GM19035 (cell line): ENCODE results near the gene CENPN.

ENCODE experiments used
- ATAC-seq: cut with Tn5 transposase; IDR thresholded peaks from one replicate; pipeline ENCODE4 v1.9.1; 2021; ENCODE audit not compliant: unreplicated experiment

CENPN gene

DNA sequence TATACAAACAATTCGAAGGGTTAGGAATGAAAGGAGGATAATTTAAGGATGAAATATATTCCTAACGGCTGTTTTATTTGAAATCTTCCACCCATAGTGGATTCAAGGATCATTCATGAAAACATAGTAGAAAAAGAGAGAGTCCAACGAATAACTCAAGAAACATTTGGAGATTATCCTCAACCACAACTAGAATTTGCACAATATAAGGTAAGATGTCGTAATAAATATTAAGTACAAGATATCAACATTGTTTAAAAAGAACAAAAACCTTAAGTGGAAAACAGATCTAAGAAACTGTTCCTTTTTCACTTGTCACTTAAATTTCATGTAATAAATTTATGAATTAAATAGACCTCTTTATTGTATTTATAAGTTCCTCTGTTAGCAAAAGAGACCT is 19.4 kb downstream of the CENPN start:
- no peak for ATAC-seq

DNA sequence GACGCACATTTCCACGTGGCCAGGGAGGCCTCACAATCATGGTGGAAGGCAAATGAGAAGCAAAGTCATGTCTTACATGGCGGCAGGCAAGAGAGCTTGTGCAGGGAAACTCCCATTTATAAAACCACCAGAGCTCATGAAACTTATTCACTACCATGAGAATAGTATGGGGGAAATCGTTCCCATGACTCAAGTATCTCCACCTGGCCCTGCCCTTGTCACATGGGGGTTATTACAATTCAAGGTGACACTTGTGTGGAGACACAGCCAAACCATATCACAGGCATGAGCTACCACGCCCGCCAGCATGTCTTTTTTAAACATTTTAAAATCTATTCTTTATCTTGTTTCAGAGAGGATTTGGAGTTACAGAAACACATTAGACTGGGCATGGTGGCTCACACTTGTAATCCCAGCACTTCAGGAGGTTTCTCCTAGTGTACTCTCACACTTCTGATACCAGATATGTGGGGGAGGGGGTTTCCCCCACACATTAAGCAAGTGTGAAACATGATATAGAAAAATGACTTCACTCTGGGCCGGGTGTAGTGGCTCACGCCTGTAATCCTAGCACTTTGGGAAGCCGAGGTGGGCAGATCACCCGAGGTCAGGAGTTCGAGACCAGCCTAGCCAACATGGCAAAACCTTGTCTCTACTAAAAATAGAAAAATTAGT is 23.1 kb downstream of the CENPN start:
- no peak for ATAC-seq

DNA sequence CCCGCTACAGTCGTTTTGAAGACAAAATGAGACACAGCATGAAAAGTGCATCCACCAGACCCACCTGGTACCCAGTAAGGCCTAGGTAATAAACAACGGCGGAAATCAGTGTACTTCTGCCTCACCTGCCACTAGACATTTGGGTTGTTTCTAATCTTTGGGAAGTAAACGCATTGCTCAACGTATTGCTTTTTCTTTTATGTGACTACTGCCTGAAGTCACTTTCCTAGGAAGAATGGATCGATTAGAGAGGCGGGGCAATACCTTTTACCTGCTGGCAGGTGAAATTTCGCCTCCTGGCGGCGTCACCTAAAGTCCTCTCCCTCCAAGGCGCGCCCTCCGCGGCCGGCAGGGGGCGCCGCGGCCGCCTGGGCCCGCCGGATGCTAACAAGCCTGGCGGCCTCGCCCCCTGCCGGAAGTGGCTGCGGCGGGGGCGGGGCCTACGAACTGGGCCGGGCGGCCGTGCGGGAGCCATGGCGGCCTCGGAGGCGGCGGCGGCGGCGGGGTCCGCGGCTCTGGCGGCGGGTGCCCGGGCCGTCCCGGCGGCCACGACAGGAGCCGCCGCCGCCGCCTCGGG is 28.5 kb downstream of the CENPN start, which contains the start of gene ATMIN:
Gene ATMIN (plus strand): TSS at position 445 of the 577 bp plus-strand sequence. CDS start 29 bp downstream, at position 474.
- peak; percentile 87 for ATAC-seq

DNA sequence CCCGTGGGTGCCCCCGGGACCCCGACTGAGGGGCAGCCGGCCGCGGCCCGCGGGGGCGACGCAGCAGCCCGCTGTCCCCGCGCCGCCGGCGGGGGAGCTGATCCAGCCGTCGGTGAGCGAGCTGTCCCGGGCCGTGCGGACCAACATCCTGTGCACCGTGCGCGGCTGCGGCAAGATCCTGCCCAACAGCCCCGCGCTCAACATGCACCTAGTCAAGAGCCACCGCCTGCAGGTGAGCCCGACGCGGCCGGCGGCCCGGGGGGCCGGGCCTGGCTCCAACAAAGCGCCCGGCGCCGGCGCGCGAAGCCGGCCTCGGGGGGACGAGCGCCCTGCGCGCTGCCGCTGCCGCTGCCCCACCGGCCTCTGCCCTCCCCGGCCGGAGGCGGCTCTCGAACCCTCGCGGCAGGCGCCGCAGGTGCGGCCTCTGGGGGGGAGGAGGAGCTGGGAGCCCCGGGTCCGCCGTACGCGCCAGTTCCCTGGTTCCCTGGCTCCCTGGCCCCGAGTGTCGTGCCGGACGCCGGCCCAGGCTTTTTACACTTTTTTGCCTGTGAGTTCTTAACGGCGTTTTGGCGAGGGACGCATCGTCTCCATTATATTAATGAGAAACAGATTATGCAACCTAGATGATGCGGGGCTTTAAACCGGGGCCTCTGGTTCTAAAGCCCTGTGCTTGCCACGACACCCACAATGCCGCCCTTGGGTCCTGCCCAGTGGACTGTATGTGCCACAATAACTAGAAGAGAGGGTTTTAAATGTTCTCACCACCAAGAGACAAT is 29.1 kb downstream of the CENPN start:
- peak; percentile 49 for ATAC-seq

DNA sequence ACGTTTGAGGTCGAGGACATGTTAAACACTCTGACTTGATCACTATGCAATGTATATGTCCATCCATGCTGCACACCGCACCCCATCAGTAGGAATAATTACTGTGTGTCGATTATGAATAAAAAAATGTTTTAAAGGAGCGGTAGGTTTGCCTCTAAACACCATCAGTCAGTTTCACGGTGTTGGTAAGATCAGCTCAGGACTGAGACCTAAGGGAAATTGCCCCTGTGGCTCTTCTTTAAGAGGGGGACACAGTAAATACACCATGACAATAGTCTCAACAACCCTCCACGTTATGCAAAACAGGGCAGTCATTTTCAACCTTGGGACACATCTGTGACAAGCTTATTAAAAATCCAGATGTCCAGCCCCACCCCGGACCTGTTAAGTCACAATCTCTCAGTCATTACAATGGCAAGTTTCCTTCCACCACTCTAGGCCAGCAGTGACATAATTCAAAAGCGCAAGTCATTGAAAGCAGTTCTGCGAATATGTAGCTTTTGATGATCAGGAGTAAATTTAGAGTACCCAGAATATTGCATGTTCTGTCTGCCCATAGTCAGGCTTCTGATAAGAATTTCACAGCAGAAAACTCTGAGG is 29.8 kb downstream of the CENPN start:
- ATAC-seq: no peak

DNA sequence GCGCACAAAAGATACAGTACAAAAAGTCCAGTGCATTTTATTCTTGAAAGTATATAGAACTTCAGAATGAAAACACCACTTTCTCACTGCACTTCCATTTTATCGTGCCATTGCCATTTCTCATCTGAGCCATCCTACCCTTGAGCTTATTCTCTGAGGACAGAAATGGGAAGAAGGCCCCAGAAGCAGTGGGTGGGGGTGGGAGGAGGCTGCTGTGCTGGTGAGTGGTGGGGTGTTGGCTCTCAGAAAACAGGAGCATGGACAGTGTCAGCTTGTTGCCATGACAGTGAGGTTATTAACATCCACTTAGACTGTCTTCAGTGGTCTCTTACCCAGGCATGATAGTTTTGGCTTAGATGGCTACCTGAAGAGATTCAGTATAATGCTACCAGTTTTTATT is 33.1 kb downstream of the CENPN start:
- ATAC-seq: no peak

DNA sequence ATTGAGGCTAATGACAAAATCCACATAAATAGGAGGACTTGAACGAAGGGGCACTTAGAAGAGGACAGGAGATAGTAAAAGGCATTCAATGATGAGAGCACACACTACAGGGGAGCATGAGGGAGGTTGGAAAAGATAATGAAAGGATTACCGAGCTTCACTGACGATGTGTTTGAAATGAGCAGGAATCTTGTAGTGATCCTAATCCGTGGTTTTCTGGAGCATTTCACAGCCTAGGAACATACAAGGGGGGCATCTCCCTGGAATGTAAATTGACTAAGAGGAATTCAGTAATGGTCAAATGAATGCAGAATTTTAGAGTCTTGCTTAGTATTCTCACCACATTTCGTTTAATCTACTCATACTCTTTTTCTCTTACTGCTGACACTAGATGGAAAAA is 33.8 kb downstream of the CENPN start:
- no peak for ATAC-seq

DNA sequence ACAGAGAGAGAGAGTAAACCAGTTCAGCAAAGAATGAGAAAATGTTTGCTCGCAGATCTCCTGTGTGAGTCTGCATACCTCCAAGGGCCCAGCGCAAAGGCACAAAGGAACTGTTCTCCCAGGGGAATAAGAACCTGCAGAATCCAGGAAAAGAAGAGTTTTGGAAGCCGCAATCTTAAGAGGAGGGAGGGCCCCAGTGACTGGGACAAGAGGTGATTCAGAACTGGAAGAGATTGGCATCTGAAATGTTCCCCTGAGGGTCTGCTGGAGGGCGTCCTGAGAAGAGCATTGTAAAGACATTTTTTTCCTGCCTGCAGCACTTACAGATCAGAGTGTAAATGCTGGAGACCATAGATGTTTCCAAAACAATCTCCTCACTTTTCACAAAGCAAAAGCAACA is 34.7 kb downstream of the CENPN start:
- no peak for ATAC-seq

DNA sequence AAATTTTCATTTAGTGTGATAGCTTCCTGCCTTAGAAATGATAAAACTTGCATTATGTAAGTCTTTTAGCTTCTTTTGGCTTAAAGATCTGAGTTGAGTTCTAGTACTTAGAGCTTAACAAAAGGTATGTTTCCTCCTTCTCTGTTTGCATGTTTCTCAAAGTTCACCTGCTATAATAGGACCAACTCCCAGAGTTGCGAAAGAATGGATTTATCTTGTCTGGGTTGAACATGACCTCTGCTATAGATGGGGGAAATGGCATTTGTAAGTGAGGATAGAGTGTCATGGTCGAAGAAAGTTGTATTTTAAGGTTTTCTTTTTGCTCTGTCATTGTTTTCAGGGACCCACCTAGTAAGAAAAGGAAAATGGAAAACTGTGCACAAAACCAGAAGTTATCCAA is 35.8 kb downstream of the CENPN start:
- no peak for ATAC-seq

DNA sequence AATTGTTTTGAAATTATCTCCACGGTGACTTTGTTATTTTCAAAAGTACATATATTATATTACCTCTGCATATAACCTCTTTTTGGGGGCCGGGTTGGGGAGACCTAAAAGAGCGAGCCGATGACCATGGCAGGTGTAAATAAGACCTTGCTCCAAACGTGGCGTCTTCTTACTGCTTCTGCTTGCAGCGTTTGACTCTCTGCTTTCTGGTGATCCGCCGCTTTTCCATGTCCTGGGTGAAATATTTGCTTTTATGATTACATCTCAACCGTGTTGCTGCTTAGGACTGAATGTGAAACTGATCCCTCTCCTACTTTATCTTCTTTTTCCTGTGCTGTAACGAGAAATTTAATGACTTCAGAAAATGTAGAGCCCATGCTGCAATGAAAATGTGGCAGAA is 46.7 kb downstream of the CENPN start:
- ATAC-seq: no peak

DNA sequence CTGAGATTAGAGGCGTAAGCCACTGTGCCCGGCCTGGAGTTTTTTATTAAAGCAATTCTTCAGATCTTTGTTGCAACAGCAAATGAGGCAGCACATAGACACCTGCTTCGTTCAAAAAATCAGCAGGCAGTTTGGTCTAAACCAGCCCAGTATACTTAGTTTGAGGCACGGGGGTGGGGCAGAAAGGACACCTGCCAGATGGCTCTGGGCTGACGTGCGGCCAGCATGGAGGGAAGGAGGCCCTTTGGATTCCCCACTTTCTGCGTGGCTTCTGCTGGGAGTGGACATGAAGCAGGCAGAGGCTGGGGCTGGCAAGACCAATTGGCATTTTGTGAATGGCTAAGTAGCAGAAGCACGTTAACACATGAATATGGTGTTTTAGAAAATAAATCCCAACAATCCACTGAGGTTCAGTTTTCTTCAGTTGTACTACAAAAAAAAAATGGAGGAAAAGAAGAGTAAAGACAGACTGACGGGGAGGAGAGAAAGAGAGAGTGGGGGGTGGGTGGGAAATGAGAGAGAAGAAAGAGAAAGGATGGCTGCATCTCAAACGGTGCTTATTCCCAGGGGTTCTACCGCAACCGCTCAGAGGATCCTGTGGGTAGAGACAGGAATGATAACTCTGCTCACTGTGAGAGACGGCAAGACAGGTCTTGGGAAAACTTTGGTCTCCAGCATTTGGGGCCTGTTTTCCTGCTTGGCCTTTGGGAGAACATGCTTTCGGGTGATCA is 53.7 kb downstream of the CENPN start:
- ATAC-seq: no peak

DNA sequence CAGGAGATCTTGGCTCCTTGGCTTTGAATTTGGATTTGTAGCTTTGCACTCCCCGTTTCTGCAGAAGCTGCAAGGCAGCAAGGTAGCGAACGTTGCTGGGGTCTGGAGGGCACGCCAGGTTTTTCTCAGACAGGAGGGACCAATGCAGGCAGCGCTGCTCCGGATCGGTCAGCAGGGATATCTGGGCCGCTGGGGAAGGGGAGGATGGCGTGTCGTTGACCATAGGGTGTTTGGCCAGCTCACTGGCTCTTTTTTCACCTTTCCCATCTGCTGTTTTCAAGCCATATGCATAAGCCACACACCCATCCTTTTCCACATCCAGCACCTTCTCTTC is 54.3 kb downstream of the CENPN start:
- no peak for ATAC-seq

DNA sequence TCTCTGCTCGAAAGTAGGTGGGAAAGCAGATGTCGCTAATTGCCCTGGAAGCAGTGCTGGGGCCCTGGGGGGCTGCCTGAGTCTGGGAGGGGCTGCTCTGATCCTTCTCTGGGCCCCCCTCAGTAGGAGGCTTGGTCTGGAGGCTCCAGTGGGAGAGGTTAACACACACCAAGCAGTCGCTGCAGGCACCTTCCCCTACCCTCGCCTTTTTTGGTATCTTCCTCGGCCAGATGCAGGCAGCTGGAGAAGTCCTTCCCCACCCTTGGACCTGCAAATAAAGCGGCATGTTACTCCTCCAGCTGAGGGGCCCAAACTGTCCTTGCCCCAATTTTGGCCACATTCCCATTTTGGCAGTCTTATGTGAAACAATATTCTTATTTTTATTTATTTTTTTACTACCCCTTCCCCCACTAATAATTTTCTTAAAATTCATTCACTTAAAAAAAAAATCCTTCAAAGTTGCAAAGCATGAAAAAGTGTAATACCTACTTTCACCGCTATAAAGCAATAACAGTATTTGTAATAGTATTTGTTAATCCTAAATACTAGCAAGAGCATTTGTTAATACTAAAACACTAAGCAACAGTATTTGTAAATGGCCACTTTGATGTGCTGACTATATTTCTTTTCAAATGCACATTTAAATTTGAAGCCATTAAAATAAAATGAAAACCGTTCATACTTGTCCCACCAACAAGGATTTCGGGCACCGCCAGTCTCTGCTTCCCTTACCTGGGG is 55.0 kb downstream of the CENPN start:
- ATAC-seq: no peak

DNA sequence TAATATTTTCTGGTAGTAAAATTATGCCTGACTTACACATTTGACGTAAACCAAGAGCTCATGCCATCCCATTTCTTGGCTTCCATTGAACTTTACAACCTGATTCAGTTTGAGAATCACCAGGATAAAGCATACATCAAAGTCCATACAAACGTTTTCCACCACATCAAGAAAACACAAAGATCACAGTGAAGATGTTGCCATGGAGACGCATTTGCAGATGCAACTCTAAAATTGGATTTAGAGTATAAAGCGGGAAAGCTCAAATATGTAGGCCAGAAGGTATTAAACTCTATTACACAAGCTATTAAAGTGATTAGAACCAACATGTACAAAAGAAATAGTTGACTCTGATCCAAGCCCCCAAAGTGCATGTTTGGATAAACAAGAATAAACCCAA is 59.7 kb downstream of the CENPN start:
- ATAC-seq: no peak

DNA sequence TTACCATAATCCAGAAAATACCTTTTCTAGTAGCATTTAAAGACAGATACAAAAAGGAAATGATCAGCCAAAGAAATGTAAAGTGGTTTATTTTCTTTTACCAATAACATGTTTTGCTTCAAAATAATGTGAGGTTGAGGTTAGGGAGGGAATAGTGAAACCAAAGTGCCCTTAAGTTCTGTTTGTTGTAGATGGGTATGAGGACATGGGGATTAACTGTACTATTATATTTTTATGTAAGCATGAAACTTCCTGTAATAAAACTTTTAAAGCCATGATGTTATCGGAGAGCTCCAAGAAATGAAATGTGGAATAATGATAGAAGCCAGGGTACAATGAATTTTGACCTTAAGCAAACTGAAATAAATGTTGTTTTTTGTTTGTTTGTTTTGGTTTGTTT is 60.2 kb downstream of the CENPN start:
- ATAC-seq: no peak

DNA sequence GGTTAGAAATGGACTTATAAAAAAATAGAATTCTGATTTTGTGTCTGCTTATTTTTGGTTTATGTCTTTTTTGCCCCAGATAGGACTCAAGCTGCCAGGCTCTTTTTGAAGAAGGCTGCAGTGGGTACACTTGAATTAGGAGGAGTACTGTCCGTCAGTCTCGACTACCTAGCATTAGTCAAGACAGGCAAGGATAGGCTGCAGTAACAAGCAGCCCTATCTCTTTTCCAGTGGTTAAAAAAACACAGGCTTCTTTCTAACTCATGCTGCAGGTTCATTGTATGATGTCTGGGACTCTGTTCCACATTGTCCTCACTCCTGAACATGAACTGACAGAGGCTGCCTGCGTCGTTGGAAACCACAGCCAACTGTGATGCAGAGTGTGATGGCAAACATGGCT is 62.0 kb downstream of the CENPN start:
- no peak for ATAC-seq

DNA sequence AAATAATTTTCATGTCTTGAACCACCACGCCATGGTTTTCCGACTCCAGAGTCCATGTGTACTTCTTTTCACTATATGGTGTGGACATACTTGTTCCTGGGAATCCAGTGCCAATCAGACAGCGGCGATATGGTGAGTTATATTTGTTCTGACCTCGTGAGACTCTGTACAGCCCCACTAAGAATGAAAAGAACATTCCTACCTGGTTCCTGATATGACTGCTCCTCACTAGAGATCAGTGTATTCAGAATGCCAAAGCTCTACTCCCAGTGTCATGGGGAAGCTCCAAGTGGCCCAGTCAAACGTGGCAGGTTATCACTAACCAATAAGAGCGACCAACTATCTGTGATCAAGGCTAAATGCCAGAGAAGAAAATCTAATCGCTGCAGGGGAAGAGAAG is 64.0 kb downstream of the CENPN start:
- no peak for ATAC-seq

DNA sequence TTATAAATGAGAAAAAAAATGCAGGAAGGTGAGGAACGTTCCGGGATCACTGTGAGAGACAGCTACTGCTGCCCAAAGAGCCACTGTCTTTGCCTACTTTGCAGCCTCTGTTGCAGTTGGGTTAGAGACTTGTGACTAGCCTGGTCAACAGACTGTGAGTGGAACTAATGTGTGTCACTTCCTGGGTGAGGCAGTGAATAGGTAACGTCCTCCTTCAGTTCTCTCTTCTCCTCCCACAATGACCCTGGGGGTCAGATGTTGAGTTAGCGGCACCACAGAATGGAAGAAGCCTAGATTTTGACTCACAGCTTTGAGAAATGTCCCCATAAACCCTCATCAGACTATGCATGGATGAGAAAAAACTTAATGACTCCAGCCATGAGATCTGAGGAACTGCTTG is 64.8 kb downstream of the CENPN start:
- no peak for ATAC-seq

DNA sequence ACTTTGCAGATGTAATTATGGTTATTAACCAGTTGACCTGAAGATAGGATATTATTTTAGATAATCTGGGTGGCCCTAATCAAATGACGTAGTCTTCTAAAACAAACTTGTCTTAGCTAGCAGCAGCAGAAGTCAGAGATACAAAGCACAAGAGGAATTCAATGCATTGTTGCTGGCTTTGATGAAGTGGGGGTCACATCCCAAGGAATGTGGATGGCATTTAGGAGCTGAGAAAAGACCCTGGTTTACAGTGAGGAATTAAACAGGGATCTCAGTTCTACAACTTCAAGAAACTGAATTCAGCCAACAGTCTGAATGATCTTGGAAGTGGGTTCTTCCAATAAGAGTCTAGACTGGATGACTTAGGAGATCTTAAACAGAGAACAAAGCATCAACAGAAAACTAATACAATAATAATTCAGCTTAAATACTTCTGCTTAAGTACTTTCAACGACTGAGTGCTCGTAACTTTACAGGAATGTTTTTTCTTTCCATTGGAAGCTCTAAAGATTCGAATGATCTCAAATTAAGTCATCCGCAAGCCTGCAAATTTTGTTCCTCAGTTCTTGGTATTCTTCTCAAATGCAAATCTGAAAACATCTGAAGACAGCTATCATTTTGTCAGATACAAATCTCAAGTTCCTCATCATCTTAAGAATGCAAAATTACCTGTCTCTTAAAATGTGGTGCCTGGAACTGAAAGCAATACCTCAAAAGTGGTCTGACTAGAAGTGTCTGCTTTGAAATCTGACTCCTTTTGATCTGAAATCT is 66.7 kb downstream of the CENPN start:
- ATAC-seq: no peak

DNA sequence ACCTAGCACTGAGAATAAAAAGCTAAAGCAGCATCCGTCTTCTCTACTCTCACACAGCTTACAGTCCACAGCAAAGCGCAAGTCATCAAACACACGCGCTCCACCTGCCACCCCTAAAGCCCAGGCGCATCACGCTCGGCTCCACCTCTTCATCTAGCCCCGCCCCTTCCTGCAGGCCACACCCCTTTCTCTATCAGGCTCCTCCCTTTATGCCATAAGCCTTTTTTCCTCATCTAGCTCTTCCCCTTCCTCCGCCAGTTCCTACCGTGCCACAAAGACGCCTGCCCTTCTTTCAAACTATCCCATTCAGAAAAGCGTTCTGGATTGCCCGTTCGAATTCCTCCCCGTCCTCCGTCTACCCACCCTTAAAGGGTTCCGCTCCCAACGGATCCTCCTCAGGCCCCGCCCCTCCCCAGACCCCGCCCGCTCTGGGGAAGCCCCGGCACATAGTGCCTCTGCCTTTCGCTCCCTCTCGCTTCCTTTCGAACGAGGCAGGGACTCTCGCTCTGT is 69.6 kb downstream of the CENPN start:
- peak; percentile 83 for ATAC-seq
